ENCODE results near the gene POLD1. TPM values are rescaled to one million over a fixed set of nuclear protein-coding genes. Genes with fewer than 3 reads are reported as not detected.

POLD1 gene
- total and polyA plus RNA-seq, 2 of the 13 experiments (the other 11 are each of a cell fraction or from before 2014, with no cell fraction given), result 17.4 to 54.0 TPM

- TF ChIP-seq NR2F6 (IDR thresholded peaks at IDR 0.05), result 0 out of 2 replicates have a peak, but pooled peaks have one; percentile 29
- no peak for TF ChIP-seq NR2F6 (CRISPR knock-in tag; IDR thresholded peaks at IDR 0.05)
Measured at GRCh38 chr19:50406156-50406820, 22.1 kb downstream of the POLD1 start (continued).

- H2AFZ ChIP-seq (ENCODE audit: low read length), result no peak overlapping the region
- H3K9ac ChIP-seq (ENCODE audit: insufficient read depth, low read depth, low read length), result no peak overlapping the region
- TF ChIP-seq MTF2 (CRISPR knock-in tag; IDR thresholded peaks at IDR 0.05; ENCODE audit: borderline replicate concordance) (no peak), TAF1 (CRISPR knock-in tag; IDR thresholded peaks at IDR 0.05) (no peak), SNRNP70 (IDR thresholded peaks at IDR 0.05; ENCODE audit: low read depth, low read length) (no peak), ZNF343 (CRISPR knock-in tag; IDR thresholded peaks at IDR 0.05) (no peak), JUN (CRISPR knock-in tag; IDR thresholded peaks at IDR 0.05) (no peak), ZNF770 (CRISPR knock-in tag; IDR thresholded peaks at IDR 0.05) (no peak), TBL1XR1 (IDR thresholded peaks at IDR 0.05; ENCODE audit: borderline replicate concordance, low read length, partially characterized antibody) (no peak), ZNF644 (CRISPR knock-in tag; IDR thresholded peaks at IDR 0.05; ENCODE audit: low read depth) (no peak), CENPT (CRISPR knock-in tag; IDR thresholded peaks at IDR 0.05; ENCODE audit: low read depth) (no peak), CEBPB (IDR thresholded peaks at IDR 0.05; ENCODE audit: borderline replicate concordance, low read depth, low read length) (no peak), ZNF616 (CRISPR knock-in tag; IDR thresholded peaks at IDR 0.05; ENCODE audit: low read depth) (no peak), ZNF484 (CRISPR knock-in tag; IDR thresholded peaks at IDR 0.05; ENCODE audit: borderline replicate concordance, low read depth) (no peak), KMT2A (CRISPR knock-in tag; IDR thresholded peaks at IDR 0.05) (no peak), PHF20 (CRISPR knock-in tag; IDR thresholded peaks at IDR 0.05) (no peak)
- H3K27me3 ChIP-seq (ENCODE audit: control insufficient read depth in 1 of 2, insufficient read depth in 2 of 2, low read length in 2 of 2), result no peaks in the 10 kb centered on the region
- H3K4me2 ChIP-seq (ENCODE audit: low read depth, low read length), result no peak overlapping the region
- H3K4me3 ChIP-seq (replicated peaks in 1 of 3; ENCODE audit: insufficient read depth in 1 of 3, low read depth in 2 of 3, low read length in 3 of 3), result no peak overlapping the region
- POLR2A ChIA-PET, result no interaction called here
- intact Hi-C loops (cut with micrococcal nuclease; ENCODE audit: unreplicated experiment), result no loop called here
- H3K36me3 ChIP-seq (replicated peaks in 1 of 2; ENCODE audit: control insufficient read depth in 1 of 2, insufficient read depth in 2 of 2, low read length in 2 of 2), result peaks cover 16 to 30% of the 10 kb centered on the region in 2 experiments; a peak in 3 of 5 replicates
- DNase-seq (ENCODE audit: low spot score) (no peak), FAIRE-seq (no peak), ATAC-seq (no peak)
- H3K27ac ChIP-seq (ENCODE audit: extremely low read length, insufficient read depth, low read length), result no peak overlapping the region
- WGBS (ENCODE audit: low lambda C conversion rate), result 98% methylated on average over 12 of the region's 19 CpGs
- H3K79me2 ChIP-seq (ENCODE audit: insufficient read depth, low read length), result no peaks in the 10 kb centered on the region
- H3K4me1 ChIP-seq (ENCODE audit: insufficient read depth, low read length), result peaks cover 14% of the 10 kb centered on the region
- H3K9me3 ChIP-seq (ENCODE audit: low read length), result no peaks in the 10 kb centered on the region
- no TSS peak for BruUV-seq (replicated peaks)
- in situ Hi-C loops (cut with HindIII; ENCODE audit: extremely low pct_ligation_motif_present, low pct_unique_long_range_greater_than_20kb), result no loop called here
- no peaks in the 10 kb centered on the region for H4K20me1 ChIP-seq (ENCODE audit: insufficient read depth, low read length)
- CTCF ChIA-PET (ENCODE audit: low intra/inter-chr PET ratio, low total read pairs), result no interaction called here
Measured at GRCh38 chr19:50406829-50407228, 22.7 kb downstream of the POLD1 start.

All from HepG2 (cell line).